NB4 (cell line): ENCODE measurements around the gene SH2D3C.

Experiments
- DNase-seq: peaks from one replicate; pipeline ENCODE4 v3.0.0; 2010; ENCODE audit warnings: low read depth
- H3K4me3 ChIP-seq: one replicate; pipeline ENCODE4 v1.5.1; 2011; ENCODE audit warnings: mild to moderate bottlenecking, low read depth, low read length, moderate library complexity
- MYC ChIP-seq: IDR thresholded peaks from 2 replicates; pipeline ENCODE4 v1.6.1; 2011; ENCODE audit warnings: low read depth, low read length
- POLR2A ChIP-seq: IDR thresholded peaks from 2 replicates; pipeline ENCODE4 v1.6.1; 2011; ENCODE audit warnings: mild to moderate bottlenecking; ENCODE audit not compliant: insufficient read length; ENCODE audit errors: extremely low read depth
- TF ChIP-seq, protein P1 (sequence below): IDR thresholded peaks from one replicate; pipeline ENCODE4 v1.5.1; 2012; ENCODE audit warnings: low read depth, low read length
- TF ChIP-seq, protein P2 (sequence below): IDR thresholded peaks from 2 replicates; pipeline ENCODE4 v1.6.1; 2011; ENCODE audit warnings: low read depth, low read length

SH2D3C gene

DNA sequence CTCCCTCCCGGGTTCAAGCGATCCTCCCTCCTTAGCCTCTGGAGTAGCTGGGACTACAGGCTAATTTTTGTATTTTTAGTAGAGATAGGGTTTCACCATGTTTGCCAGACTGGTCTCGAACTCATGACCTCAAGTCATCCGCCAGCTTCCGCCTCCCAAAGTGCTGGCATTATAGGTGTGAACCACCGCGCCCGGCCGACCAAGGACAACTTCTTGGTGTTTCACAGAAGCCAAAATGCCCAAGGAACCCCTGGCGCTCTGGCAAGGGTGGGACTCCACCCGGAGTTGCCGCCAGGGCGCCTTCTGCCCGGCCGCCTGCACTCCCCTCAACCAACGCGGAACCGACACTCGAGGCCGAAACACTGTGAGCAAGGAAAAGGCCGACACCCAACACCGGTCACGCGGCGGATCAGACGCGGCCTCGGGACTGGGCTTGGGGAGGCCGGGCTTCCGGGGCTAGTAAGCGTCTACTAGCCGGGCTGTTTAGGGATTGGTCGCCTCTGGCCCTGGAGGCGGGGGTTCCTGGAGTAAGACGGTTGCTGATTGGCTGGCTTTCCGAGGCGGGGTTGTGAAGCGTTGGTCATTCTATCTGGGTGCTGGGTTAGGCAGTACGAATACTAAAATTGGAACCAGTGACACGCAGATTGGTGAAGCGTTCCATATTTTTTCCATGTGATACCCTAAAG, 79.3 kb downstream of the SH2D3C start:
- TF ChIP-seq, protein P1, sequence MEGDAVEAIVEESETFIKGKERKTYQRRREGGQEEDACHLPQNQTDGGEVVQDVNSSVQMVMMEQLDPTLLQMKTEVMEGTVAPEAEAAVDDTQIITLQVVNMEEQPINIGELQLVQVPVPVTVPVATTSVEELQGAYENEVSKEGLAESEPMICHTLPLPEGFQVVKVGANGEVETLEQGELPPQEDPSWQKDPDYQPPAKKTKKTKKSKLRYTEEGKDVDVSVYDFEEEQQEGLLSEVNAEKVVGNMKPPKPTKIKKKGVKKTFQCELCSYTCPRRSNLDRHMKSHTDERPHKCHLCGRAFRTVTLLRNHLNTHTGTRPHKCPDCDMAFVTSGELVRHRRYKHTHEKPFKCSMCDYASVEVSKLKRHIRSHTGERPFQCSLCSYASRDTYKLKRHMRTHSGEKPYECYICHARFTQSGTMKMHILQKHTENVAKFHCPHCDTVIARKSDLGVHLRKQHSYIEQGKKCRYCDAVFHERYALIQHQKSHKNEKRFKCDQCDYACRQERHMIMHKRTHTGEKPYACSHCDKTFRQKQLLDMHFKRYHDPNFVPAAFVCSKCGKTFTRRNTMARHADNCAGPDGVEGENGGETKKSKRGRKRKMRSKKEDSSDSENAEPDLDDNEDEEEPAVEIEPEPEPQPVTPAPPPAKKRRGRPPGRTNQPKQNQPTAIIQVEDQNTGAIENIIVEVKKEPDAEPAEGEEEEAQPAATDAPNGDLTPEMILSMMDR, result no peak
- no peak for TF ChIP-seq MYC
- no peak for TF ChIP-seq POLR2A
- TF ChIP-seq, protein P2, sequence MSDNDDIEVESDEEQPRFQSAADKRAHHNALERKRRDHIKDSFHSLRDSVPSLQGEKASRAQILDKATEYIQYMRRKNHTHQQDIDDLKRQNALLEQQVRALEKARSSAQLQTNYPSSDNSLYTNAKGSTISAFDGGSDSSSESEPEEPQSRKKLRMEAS, result no peak
- no peak overlapping the region for H3K4me3 ChIP-seq
- no peak for DNase-seq

DNA sequence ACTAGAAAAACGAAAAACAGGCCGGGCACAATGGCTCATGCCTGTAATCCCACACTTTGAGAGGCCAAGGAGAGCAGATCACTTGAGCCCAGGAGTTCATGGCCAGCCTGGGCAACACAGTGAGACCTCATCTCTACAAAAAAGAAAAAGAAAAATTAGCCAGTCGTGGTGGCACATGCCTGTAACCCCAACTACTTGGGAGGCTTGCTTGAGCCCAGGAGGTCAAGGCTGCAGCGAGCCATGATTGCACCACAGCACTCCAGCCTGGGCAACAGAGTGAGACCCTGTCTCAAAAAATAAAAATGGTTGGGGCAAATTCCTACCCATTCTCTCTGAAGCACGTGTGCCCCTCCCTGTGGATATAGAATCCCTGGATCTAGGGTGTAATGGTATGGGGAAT, 80.1 kb downstream of the SH2D3C start:
- no peak for DNase-seq
- H3K4me3 ChIP-seq, result no peak overlapping the region
- TF ChIP-seq MYC (no peak), POLR2A (no peak)
- TF ChIP-seq, protein P2, result no peak
- TF ChIP-seq, protein P1, result no peak

DNA sequence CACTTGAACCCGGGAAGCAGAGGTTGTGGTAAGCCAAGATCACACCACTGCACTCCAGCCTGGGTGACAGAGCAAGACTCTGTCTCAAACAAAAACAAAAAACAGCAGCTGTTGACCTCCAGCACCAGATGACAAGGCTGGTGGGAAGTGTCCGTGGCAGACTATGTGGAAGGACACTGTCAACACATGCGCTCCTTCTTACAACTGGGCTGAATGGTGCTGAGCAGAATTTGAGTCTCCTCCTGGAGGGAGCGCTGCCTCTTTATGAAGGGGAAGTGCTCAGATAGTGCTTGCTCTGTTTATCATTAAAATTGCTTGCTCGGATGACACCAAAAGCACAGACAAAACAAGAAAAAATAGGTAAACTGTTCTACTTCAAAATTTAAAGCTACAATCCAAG, 80.9 kb downstream of the SH2D3C start:
- H3K4me3 ChIP-seq, result no peak overlapping the region
- no peak for DNase-seq
- TF ChIP-seq, protein P1, result no peak
- TF ChIP-seq POLR2A, result no peak
- no peak for TF ChIP-seq MYC
- TF ChIP-seq, protein P2, result no peak

DNA sequence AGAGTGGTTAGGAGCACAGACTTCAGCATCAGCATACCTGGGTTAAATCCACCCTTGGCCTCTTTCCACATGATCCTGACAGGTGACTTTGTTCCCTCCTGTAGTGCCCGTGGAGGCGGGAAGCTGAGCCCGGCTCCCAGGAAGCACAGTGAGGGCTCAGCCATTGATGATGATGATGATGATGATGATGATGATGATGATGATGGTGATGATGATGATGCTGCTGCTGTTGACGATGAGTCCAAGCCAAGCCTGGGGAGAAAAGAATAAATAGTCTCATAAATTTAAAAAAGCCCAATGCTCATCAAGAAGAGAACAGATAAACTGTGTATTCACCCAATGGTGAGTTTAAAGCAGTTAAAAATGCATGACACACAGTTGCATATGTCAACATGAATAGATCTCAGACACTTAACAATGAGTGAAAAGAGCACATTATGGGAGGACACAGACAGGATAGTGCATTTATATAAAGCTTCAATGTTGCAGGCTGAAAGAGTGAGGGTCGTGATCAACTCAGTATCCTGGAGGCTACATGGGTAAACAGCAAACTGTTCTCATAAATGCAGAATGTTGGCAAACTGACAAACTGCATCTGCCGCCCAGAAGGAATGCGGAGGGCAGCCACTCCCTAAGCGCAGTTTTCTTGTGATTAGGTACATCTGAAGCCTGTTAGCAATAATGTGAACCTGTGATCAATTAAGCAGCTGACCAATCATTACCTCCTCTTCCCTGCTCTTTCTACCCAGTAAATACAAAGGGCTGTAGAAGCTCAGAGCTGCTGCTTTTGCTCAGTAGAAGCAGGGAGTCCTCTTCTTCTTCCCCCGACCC, 83.4 kb downstream of the SH2D3C start:
- DNase-seq, result no peak
- TF ChIP-seq, protein P1, result no peak
- TF ChIP-seq MYC (no peak), POLR2A (no peak)
- TF ChIP-seq, protein P2, result no peak
- H3K4me3 ChIP-seq, result no peak overlapping the region

DNA sequence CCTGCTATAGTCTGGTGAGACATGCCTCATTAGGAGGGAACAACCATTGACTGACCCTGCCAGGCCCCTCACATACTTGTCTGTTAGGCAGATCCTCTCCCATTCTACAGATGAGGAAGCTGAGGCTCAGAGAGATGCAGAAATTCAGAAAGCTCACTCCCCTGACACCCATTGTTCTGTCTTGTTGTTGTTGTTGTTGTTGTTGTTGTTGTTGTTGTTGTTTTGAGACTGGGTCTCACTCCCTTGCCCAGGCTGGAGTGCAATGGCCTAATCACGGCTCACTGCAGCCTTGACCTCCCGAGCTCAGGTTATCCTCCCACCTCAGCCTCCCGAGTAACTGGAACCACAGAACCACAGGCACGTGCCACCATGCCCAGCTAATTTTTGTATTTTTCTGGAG, 84.8 kb downstream of the SH2D3C start:
- TF ChIP-seq MYC, result no peak
- TF ChIP-seq, protein P1, result no peak
- TF ChIP-seq POLR2A, result no peak
- TF ChIP-seq, protein P2, result no peak
- no peak for DNase-seq
- H3K4me3 ChIP-seq, result no peak overlapping the region
